ENCODE results near the gene TEX9. TPM values are rescaled to one million over a fixed set of nuclear protein-coding genes. Genes with fewer than 3 reads are reported as not detected.
"Not testable (repeated sequence)": the region's sequence is repeated elsewhere in the genome, so short reads cannot be mapped to it uniquely, and the experiment has no call there.

The TEX9 gene
- total RNA-seq, 1 donor from 2014 or later = 7.0 TPM

- Histone ChIP-seq H3K27ac (no peak overlapping the region), H3K9me3 (no peaks in the 10 kb centered on the region), H3K4me3 (no peak overlapping the region), H3K36me3 (no peaks in the 10 kb centered on the region), H3K27me3 (no peaks in the 10 kb centered on the region), H3K4me1 (no peaks in the 10 kb centered on the region)
- no peak for TF ChIP-seq CTCF (IDR thresholded peaks at IDR 0.05)
- no peak for ATAC-seq
- DNase-seq = no peak
- intact Hi-C loops (cut with DNase I) = no loop called here
Measured at GRCh38 chr15:56411122-56411749, 46.0 kb downstream of the TEX9 start.

DNA sequence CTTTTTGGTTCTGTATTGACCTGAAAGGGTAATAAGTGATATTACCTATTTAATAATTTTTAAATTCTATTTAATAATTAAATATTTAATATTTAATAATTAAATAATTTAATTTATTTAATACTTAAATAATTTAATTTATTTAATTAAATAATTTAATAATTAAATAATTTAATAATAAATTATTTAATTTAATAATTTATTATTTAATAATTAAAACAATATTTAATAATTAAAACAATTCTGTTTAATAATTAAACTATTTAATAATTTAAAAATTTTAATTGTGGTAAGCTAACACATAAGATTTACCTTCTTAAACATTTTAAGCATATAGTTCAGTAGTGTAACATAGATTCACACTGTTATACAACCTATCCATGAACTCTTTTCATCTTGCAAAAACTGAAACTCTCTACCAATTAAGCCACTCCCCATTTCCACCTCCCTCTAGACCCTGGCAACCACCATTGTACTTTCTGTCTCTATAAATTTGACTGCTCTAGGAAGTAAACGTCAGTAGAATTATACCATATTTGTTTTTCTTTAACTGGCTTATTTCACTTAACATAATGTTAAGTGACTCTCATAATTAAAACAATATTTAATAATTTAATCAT lies 48.0 kb downstream of the TEX9 start:
- ATAC-seq; H3K4me3 ChIP-seq; H3K9me3 ChIP-seq; intact Hi-C loops (cut with DNase I); H3K36me3 ChIP-seq; H3K27ac ChIP-seq; DNase-seq; H3K4me1 ChIP-seq; H3K27me3 ChIP-seq: not testable (repeated sequence)

- Histone ChIP-seq H3K27me3 (no peaks in the 10 kb centered on the region), H3K27ac (no peak overlapping the region), H3K4me3 (no peak overlapping the region), H3K9me3 (no peaks in the 10 kb centered on the region), H3K36me3 (no peaks in the 10 kb centered on the region), H3K4me1 (no peaks in the 10 kb centered on the region)
- DNase-seq = no peak
- no peak for ATAC-seq
- no peak for TF ChIP-seq CTCF (IDR thresholded peaks at IDR 0.05)
- intact Hi-C loops (cut with DNase I) = no loop called here
Measured at GRCh38 chr15:56425276-56425675, 60.0 kb downstream of the TEX9 start.

GRCh38 chr15:56425976-56426375 lies 60.8 kb downstream of the TEX9 start:
- Histone ChIP-seq H3K27ac (no peak overlapping the region), H3K27me3 (no peaks in the 10 kb centered on the region), H3K9me3 (no peaks in the 10 kb centered on the region), H3K4me1 (no peaks in the 10 kb centered on the region), H3K36me3 (no peaks in the 10 kb centered on the region), H3K4me3 (no peak overlapping the region)
- no peak for TF ChIP-seq CTCF (IDR thresholded peaks at IDR 0.05)
- intact Hi-C loops (cut with DNase I) = no loop called here
- ATAC-seq (no peak), DNase-seq (no peak)

GRCh38 chr15:56428821-56429458 lies 63.7 kb downstream of the TEX9 start:
- H3K4me1 ChIP-seq = no peaks in the 10 kb centered on the region
- H3K27me3 ChIP-seq = no peaks in the 10 kb centered on the region
- no peaks in the 10 kb centered on the region for H3K9me3 ChIP-seq
- no peaks in the 10 kb centered on the region for H3K36me3 ChIP-seq
- ATAC-seq = no peak
- H3K4me3 ChIP-seq = no peak overlapping the region
- TF ChIP-seq CTCF (IDR thresholded peaks at IDR 0.05) = peak; percentile 54
- intact Hi-C loops (cut with DNase I) = no loop called here
- no peak for DNase-seq
- H3K27ac ChIP-seq = no peak overlapping the region

DNA sequence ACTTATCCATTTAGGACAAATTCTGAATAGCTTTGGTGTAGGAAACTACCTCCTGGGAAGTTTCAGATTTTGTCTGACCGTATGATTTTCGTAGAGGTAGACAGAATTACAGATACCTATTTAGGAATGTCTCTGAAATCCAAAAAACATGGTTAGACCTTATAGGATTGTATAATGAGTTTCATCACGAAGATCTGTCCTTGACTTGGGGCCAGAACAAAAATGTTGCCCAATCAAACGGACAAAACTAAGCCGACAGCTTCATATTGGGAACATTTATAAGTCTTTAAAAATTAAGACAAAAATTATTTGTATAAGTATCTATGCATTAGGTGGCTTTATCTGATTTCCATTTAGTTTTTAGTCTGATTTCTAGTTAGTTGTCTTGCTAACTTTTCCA lies 67.1 kb downstream of the TEX9 start:
- DNase-seq (no peak), ATAC-seq (no peak)
- no peaks in the 10 kb centered on the region for H3K4me1 ChIP-seq
- no peak for TF ChIP-seq CTCF (IDR thresholded peaks at IDR 0.05)
- no peaks in the 10 kb centered on the region for H3K27me3 ChIP-seq
- H3K9me3 ChIP-seq = no peaks in the 10 kb centered on the region
- H3K36me3 ChIP-seq = no peaks in the 10 kb centered on the region
- intact Hi-C loops (cut with DNase I) = no loop called here
- no peak overlapping the region for H3K4me3 ChIP-seq
- H3K27ac ChIP-seq = no peak overlapping the region

Data from upper lobe of right lung (tissue), 1 donor.